Measurements from ENCODE around the gene MAP3K1. TPM values are rescaled to one million over a fixed set of nuclear protein-coding genes. Genes with fewer than 3 reads are reported as not detected.

MAP3K1 gene
- total RNA-seq, 1 donor from 2014 or later, result 20.3 TPM

DNA sequence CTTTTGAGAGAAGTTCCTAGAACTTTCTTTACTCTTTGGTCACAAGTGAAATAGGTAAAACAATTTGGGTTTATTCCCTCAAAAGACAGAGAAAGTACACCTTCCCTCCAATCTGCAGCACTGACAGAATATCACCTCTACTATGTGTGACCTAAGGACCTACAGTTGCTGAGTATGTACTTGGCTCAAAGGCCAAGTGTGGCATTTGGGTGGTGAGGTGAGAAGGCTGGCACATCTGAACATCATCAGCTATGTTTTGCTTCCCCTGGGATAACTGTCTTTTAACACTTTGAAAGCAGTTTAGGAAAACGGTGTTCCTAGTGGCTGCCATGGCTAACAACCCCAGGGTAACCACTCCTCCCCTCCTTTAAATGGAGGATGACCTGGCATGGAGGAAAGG, 119.0 kb downstream of the MAP3K1 start:
- H3K27ac ChIP-seq, result no peak overlapping the region
- no peak for DNase-seq
- H3K36me3 ChIP-seq, result peaks cover 98% of the 10 kb centered on the region
- no peaks in the 10 kb centered on the region for H3K9me3 ChIP-seq
- no peak overlapping the region for H3K4me3 ChIP-seq
- H3K27me3 ChIP-seq, result no peaks in the 10 kb centered on the region
- no peaks in the 10 kb centered on the region for H3K4me1 ChIP-seq
- intact Hi-C loops (cut with DNase I), result no loop called here
- ATAC-seq, result no peak
- TF ChIP-seq, protein P1, sequence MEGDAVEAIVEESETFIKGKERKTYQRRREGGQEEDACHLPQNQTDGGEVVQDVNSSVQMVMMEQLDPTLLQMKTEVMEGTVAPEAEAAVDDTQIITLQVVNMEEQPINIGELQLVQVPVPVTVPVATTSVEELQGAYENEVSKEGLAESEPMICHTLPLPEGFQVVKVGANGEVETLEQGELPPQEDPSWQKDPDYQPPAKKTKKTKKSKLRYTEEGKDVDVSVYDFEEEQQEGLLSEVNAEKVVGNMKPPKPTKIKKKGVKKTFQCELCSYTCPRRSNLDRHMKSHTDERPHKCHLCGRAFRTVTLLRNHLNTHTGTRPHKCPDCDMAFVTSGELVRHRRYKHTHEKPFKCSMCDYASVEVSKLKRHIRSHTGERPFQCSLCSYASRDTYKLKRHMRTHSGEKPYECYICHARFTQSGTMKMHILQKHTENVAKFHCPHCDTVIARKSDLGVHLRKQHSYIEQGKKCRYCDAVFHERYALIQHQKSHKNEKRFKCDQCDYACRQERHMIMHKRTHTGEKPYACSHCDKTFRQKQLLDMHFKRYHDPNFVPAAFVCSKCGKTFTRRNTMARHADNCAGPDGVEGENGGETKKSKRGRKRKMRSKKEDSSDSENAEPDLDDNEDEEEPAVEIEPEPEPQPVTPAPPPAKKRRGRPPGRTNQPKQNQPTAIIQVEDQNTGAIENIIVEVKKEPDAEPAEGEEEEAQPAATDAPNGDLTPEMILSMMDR (IDR thresholded peaks at IDR 0.05), result no peak

DNA sequence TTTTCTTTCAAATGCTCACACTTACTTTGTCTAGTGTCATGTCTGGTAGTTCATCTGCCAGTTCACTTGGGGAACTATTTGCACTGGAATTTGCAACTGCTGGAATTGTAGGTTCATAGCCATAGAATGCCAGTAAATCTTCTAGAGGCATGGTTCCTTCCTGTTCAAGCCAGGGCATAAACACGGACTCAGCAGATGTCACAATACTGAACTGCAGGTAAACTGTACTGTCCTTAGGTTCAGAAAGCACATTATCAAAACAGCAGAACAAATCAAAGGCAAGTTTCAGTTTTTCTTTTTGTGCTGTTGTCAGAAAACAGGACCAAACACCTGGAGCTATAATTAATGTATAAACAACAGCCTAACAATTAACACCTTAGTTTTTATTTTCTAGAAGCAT, 123.5 kb downstream of the MAP3K1 start:
- DNase-seq (no peak), ATAC-seq (no peak)
- Histone ChIP-seq H3K36me3 (peaks cover 97% of the 10 kb centered on the region), H3K4me1 (no peaks in the 10 kb centered on the region), H3K27me3 (no peaks in the 10 kb centered on the region), H3K9me3 (no peaks in the 10 kb centered on the region), H3K27ac (no peak overlapping the region), H3K4me3 (no peak overlapping the region)
- TF ChIP-seq, protein P1 (IDR thresholded peaks at IDR 0.05), result no peak
- intact Hi-C loops (cut with DNase I), result no loop called here

DNA sequence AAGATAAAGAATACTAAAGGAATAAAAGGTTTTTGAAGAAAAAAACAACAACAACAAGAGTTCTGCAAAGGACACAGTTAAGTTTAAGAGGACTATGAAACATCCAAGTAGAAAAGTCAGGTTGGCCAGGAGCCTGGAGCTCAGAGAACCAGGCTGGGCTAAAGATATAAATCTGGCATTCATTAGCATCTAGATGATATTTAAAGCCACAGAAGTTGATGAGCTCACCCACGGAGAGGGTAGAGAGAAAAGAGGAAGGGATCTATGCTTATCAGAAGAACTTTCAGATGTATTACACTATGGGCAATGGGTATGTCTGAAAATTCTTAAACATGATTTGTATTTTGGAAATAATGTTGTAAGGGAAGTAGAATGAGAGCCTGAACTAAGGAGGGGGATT, 126.6 kb downstream of the MAP3K1 start:
- intact Hi-C loops (cut with DNase I), result no loop called here
- DNase-seq (no peak), ATAC-seq (no peak)
- Histone ChIP-seq H3K27ac (no peak overlapping the region), H3K36me3 (peaks cover 92% of the 10 kb centered on the region), H3K9me3 (no peaks in the 10 kb centered on the region), H3K4me3 (no peak overlapping the region), H3K27me3 (no peaks in the 10 kb centered on the region), H3K4me1 (no peaks in the 10 kb centered on the region)
- TF ChIP-seq, protein P1 (IDR thresholded peaks at IDR 0.05), result no peak

Other genes with a start within 250 kb of the MAP3K1 start
- gene SETD9, start 94.0 kb downstream of the MAP3K1 start, total RNA-seq, result 10.1 TPM
- gene MIER3, start 136.6 kb downstream of the MAP3K1 start, total RNA-seq, result 19.7 TPM

All from upper lobe of right lung (tissue), 1 donor.